Skeletal muscle satellite cell (primary cell): ENCODE data around the gene GRM5.
"Not testable (repeated sequence)": the region's sequence is repeated elsewhere in the genome, so short reads cannot be mapped to it uniquely, and the experiment has no call there.

Source experiments
- H3K27me3 ChIP-seq: 2 replicates; pipeline ENCODE4 v1.7.0; 2013; ENCODE audit warnings: low read length; ENCODE audit not compliant: control insufficient read depth, insufficient read depth
- H3K36me3 ChIP-seq: 2 replicates; pipeline ENCODE4 v1.7.0; 2013; ENCODE audit warnings: mild to moderate bottlenecking, control low read depth, low read length; ENCODE audit not compliant: insufficient read depth
- H3K4me1 ChIP-seq: 2 replicates; pipeline ENCODE4 v1.7.0; 2013; ENCODE audit warnings: low read length; ENCODE audit not compliant: control insufficient read depth, insufficient read depth
- H3K4me2 ChIP-seq: 2 replicates; pipeline ENCODE4 v1.7.0; 2013; ENCODE audit warnings: mild to moderate bottlenecking, low read length
- H3K4me3 ChIP-seq: 2 replicates; pipeline ENCODE4 v1.7.0; 2013; ENCODE audit warnings: low read length
- H3K9ac ChIP-seq: 2 replicates; pipeline ENCODE4 v1.7.0; 2013; ENCODE audit warnings: mild to moderate bottlenecking, low read depth, low read length, moderate library complexity
- H3K9me3 ChIP-seq: replicated peaks from 2 replicates; pipeline ENCODE4 v1.7.0; 2013; ENCODE audit warnings: mild to moderate bottlenecking, control low read depth, low read length

GRM5 gene

DNA sequence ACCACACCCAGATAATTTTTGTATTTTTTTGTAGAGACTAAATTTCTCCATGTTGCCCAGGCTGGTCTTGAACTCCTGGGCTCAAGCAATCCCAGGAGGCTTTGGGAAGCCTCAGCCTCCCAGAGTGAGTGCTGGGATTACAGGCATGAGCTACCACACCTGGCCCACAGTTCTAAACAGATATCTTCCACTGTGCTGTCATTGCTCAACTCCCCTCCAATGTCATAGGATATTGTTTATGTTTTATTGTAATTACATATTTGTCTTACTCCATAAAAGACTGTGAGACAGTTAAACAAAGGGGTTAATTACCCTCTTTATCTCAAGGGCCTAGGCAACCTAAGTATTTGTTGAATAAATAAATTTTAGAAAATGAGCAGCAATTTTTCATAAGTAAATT, 204.2 kb downstream of the GRM5 start:
- Histone ChIP-seq H3K4me2 (no peak overlapping the region), H3K36me3 (no peaks in the 10 kb centered on the region), H3K27me3 (no peaks in the 10 kb centered on the region), H3K4me3 (no peak overlapping the region), H3K4me1 (no peaks in the 10 kb centered on the region), H3K9ac (no peak overlapping the region), H3K9me3 (no peaks in the 10 kb centered on the region)

DNA sequence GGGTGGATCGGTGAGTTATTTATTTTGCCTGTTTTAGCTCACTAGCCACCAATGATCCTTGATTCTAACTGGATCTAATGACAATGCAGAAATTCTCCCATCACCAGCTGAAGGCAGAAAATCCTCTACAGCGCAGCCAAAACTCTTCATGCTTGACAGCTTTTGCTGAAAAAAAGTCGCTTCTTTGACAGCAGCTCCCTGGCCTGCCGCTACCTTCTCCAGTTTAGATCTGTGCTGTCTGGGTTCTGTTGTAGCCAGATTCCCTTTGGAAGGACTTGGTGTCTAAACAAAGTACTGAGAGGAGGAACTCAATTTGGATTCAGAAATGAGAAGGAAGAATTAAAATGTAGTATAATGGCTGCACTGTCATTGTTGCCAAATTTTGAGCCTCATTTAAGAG, 205.4 kb downstream of the GRM5 start:
- H3K4me3 ChIP-seq, H3K27me3 ChIP-seq: not testable (repeated sequence)

DNA sequence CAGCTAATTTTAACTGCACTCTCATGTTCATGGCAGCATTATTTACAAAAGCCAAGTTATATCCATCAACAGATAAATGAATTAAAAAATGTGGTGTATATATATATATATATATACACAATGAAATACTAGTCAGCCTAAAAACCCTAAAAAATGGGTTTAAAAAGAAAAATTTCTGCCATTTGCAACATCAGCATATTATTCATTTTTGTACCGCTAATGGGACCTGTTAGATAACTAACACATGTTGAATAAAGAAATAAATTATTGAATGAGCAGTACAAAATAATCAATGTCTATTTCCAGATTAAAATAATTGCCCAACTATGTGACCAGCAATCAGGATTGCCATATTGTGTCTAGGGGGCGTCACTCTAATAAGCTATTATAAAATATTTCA, 211.8 kb downstream of the GRM5 start:
- H3K4me1 ChIP-seq, H3K4me2 ChIP-seq, H3K27me3 ChIP-seq, H3K4me3 ChIP-seq, H3K9ac ChIP-seq, H3K9me3 ChIP-seq, H3K36me3 ChIP-seq: not testable (repeated sequence)

More for the DNA sequence above, 205.4 kb downstream of the GRM5 start:
- not testable (repeated sequence) for H3K36me3 ChIP-seq, H3K4me1 ChIP-seq, H3K4me2 ChIP-seq, H3K9me3 ChIP-seq, H3K9ac ChIP-seq

DNA sequence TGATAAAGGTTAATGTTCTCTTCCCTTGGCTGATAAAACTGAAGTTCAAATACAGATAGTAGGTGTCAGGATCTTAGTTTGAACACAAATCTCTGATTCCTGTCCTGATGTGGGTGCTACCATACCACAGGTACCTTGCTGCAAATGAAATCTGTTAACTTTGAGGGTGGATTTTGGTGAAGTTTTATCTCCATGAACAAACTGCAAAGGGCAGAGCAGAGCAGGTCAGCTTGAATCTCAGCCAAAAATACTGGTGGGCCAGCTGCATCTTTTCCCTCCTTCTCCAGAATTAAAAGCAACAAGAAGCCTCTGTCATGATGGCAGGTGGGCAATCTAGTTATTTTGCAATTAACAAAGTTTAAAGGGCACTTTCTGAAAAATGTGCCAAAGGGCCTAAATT, 214.2 kb downstream of the GRM5 start:
- not testable (repeated sequence) for H3K9ac ChIP-seq, H3K9me3 ChIP-seq, H3K4me1 ChIP-seq, H3K4me3 ChIP-seq, H3K4me2 ChIP-seq, H3K27me3 ChIP-seq, H3K36me3 ChIP-seq

DNA sequence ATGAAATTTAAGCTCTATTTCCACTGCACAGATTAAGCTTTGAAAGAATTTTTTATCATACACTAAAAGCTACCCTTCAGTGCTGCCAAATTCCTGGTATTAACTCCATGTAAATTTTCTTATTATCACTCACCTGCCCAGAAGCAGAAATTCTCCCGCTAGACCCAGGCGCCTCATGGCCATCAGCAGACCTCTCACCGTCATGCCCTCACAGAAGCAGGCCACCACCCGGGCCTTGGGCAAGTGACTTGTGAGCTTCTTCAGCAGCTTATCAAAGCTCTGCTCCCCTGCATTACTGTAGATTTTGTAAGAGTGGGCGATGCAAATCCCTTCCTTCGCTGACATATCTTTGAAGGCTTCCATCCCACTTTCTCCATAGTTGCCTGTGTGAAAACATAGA, 216.0 kb downstream of the GRM5 start:
- not testable (repeated sequence) for H3K27me3 ChIP-seq, H3K9ac ChIP-seq, H3K4me2 ChIP-seq, H3K4me3 ChIP-seq, H3K9me3 ChIP-seq, H3K4me1 ChIP-seq, H3K36me3 ChIP-seq

DNA sequence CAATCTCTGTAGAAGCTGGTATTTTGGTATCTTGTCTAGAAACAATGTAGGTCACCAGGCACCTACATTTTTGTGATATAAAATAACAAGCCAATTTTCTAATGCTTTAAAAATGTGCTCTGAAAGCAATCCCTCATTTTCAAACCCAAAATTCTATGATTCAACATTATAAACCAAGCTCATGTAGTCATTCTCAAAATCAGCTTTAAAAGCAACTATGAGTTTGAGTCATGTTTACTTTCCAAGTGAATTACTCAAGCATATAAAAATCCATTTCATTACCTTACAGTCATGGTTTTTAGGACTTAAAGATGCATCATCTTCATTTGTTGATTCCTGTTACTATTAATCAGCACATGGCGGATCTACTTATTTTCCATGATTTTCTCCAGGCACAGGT, 216.4 kb downstream of the GRM5 start:
- H3K36me3 ChIP-seq, result no peaks in the 10 kb centered on the region

DNA sequence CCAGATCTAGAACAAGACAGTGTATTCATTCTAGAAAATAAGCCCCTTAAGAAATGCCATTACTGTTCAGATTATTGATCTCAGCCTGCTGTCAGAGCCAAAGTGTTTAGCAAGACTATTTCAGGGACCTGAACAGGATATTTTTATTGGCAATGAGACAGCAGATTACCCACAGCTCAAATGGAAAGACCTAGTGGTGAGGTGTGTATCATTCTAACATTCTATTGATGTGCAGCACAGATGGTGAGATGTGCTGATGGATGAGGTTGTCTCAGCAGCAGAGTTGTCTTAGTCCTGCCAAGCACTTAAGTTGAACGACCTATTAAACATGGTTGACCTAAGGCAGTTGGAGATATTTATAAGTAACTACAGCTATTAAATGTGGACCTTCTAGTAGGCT, 219.5 kb downstream of the GRM5 start:
- not testable (repeated sequence) for H3K27me3 ChIP-seq, H3K4me1 ChIP-seq, H3K36me3 ChIP-seq, H3K9ac ChIP-seq, H3K9me3 ChIP-seq, H3K4me3 ChIP-seq, H3K4me2 ChIP-seq

More for the DNA sequence above, 216.4 kb downstream of the GRM5 start:
- Histone ChIP-seq H3K27me3 (no peaks in the 10 kb centered on the region), H3K4me1 (no peaks in the 10 kb centered on the region), H3K4me2 (no peak overlapping the region), H3K4me3 (no peak overlapping the region), H3K9ac (no peak overlapping the region), H3K9me3 (no peaks in the 10 kb centered on the region)

DNA sequence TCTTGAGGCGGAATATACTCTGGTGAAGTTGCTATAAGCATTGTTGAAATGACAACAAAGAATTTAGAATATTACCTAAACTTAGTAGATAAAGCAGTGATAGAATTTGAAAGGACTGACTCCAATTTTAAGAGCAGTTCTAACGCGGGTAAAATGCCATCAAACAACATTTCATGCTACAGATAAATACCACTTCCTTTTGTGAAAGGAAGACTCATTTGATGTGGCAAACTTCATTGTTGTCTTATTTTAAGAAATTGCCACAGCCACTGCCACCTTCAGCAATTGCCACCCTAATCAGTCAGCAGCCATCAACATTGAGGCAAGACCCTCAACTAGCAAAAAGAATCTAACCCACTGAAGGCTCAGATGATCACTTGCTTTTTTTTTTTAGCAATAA, 220.8 kb downstream of the GRM5 start:
- not testable (repeated sequence) for H3K4me1 ChIP-seq, H3K4me3 ChIP-seq, H3K9ac ChIP-seq, H3K36me3 ChIP-seq, H3K9me3 ChIP-seq, H3K27me3 ChIP-seq, H3K4me2 ChIP-seq

DNA sequence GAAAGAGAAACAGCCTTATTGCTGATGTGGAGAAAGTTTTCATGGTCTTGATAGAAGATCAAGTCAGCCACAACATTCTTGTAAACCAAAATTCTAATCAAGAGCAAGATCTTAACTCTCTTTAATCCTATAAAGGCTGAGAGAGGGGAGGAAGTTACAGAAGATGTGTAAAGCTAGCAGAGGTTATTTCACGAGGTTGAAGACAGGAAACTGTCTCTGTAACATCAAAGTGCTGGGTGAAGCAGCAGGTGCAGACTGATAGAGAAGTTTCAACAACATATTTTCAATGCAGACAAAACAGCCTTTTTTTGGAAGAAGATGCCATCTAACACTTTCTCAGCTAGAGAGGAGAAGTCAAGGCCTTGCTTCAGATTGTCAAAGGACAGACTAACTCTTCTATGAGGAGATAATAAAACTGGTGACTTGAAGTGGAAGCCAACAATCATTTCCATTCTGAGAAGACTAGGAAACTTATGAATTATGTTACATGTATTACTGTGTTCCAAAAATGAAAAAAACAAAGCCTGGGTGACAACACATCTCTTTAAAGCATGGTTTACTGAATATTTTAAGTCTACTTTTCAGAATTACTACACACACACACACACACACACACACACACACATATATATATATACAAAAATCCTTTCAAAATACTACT, 221.9 kb downstream of the GRM5 start:
- not testable (repeated sequence) for H3K9me3 ChIP-seq, H3K4me2 ChIP-seq, H3K36me3 ChIP-seq, H3K4me1 ChIP-seq, H3K9ac ChIP-seq, H3K4me3 ChIP-seq, H3K27me3 ChIP-seq

DNA sequence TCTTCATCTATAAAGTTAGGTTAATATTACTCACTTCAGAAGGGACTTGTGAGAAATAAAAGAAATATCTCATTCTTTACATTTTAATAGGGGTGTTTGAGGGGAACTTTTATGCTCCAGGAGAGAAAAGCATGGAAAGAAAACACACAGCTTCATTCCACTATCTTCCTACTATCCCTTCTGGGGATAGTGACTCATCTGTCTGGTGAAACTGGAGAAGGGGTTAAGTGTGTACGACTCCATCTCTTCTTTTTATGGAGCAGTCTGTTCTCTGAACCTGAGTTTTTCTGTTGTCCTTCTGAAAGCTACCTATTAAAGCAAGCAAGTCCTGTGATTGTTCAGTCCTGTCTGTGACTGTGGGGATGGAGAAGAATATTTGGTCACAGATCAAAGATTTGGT, 227.6 kb downstream of the GRM5 start:
- H3K9ac ChIP-seq, H3K4me3 ChIP-seq, H3K4me2 ChIP-seq: not testable (repeated sequence)

DNA sequence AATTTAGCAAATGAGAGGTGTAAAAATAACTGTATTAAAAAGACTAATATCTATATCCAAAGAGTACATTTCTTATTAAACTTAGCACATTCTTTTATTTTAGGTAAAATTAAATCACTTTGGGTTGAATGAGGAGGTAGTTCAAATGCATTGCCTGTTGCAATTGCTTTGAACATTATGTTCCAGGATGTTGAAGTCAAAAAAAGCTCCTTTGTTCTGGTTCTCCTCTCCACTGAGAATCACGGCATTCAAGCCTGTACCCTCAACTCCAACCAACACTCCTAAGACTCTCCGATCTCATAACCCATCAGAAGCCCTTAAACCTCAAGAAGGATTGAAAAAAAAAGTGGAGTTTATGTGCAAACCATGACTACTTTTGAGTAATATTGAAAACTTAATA, 230.1 kb downstream of the GRM5 start:
- H3K4me2 ChIP-seq, H3K4me1 ChIP-seq, H3K9ac ChIP-seq, H3K9me3 ChIP-seq, H3K4me3 ChIP-seq, H3K36me3 ChIP-seq, H3K27me3 ChIP-seq: not testable (repeated sequence)

More for the DNA sequence above, 227.6 kb downstream of the GRM5 start:
- not testable (repeated sequence) for H3K36me3 ChIP-seq, H3K4me1 ChIP-seq, H3K9me3 ChIP-seq, H3K27me3 ChIP-seq

DNA sequence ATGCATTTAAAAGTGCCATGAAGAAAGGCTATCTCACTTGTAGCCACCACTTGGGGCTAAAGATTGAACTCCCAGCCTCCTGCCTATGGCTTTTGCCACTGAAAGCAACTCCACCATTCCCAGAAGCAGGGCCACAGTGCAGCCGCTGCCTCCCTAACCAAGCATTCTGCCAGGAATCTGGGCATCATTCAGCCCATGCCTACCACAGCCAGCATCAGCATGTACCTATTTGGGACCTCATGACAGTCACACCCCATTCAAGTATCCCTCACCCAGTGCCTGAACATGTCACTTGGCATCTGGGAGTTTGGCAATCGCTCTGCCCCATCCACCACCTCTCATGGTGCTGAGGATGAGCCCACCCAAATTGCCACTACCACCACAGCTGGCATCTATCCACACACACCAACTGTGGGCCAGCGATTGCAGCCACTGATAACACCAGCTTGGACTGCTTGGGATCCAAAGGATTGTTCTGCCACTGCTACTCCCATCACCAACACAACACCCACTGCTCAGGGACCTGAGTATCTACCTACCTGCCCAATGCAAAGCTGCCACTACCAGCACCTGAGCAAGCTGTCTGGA, 234.4 kb downstream of the GRM5 start:
- no peak overlapping the region for H3K4me2 ChIP-seq
- H3K9me3 ChIP-seq, result no peaks in the 10 kb centered on the region
- no peaks in the 10 kb centered on the region for H3K36me3 ChIP-seq
- no peak overlapping the region for H3K9ac ChIP-seq
- H3K27me3 ChIP-seq, result no peaks in the 10 kb centered on the region
- H3K4me3 ChIP-seq, result no peak overlapping the region
- no peaks in the 10 kb centered on the region for H3K4me1 ChIP-seq
